PC-9 (cell line): ENCODE data around the gene CSTF2. TPM values are rescaled to one million over a fixed set of nuclear protein-coding genes. Genes with fewer than 3 reads are reported as not detected.

Experiments used
- BruUV-seq: library from RNA; stranded (reverse); fragments of 400-500 nt; replicated peaks from 2 replicates; lab custom pipeline; 2021; lab: Mats Ljungman, UMichigan
- CTCF ChIA-PET: fragments of 300-600 bp; sonication (Branson Sonifier 250); formaldehyde crosslinking; loops from one replicate; lab custom pipeline; 2022; ENCODE audit warnings: antibody characterized with exemption; lab: Charles Lee
- POLR2A ChIA-PET: fragments of 300-600 bp; sonication (Branson Sonifier 250); formaldehyde crosslinking; loops from one replicate; lab custom pipeline; 2022; ENCODE audit warnings: antibody characterized with exemption; ENCODE audit not compliant: unreplicated experiment; lab: Charles Lee
- DNase-seq, 2 experiments: peaks; one replicate each; pipeline versions ENCODE4 v3.0.0 to v3.0.0-alpha.2; 2015 to 2022; ENCODE audit warnings: mixed read lengths in 1 of 2
- H2AFZ ChIP-seq: fragments of 200-600 bp; sonication (generic); 2 replicates; pipeline ENCODE4 v1.8.1; 2017; ENCODE audit warnings: antibody characterized with exemption
- H3F3A ChIP-seq: fragments of 200-600 bp; sonication (generic); 2 replicates; pipeline ENCODE4 v1.8.1; 2017; ENCODE audit warnings: antibody characterized with exemption, mild to moderate bottlenecking, low read depth; ENCODE audit not compliant: insufficient read depth
- H3K27ac ChIP-seq: fragments of 200-600 bp; sonication (generic); 2 replicates; pipeline ENCODE4 v1.6.1; 2016; ENCODE audit warnings: mixed run types
- H3K27me3 ChIP-seq: fragments of 200-600 bp; sonication (generic); 2 replicates; pipeline ENCODE4 v1.6.1; 2016; ENCODE audit warnings: low read depth, mixed run types; ENCODE audit not compliant: insufficient read depth
- H3K36me3 ChIP-seq: fragments of 200-600 bp; sonication (generic); 2 replicates; pipeline ENCODE4 v1.6.1; 2016; ENCODE audit warnings: low read depth, mixed run types
- H3K4me1 ChIP-seq: fragments of 200-600 bp; sonication (generic); replicated peaks from 2 replicates; pipeline ENCODE4 v1.6.1; 2016; ENCODE audit warnings: mixed run types; ENCODE audit not compliant: insufficient read depth
- H3K4me2 ChIP-seq: fragments of 200-600 bp; sonication (generic); 2 replicates; pipeline ENCODE4 v1.6.1; 2017; ENCODE audit warnings: mixed run types
- H3K4me3 ChIP-seq: fragments of 200-600 bp; sonication (generic); 2 replicates; pipeline ENCODE4 v1.6.1; 2016; ENCODE audit warnings: mixed run types
- H3K79me2 ChIP-seq: fragments of 200-600 bp; sonication (generic); 2 replicates; pipeline ENCODE4 v1.6.1; 2017; ENCODE audit warnings: low read depth, mixed run types
- H3K9me2 ChIP-seq: fragments of 200-600 bp; sonication (generic); 2 replicates; pipeline ENCODE4 v1.8.1; 2017; ENCODE audit warnings: mild to moderate bottlenecking; ENCODE audit not compliant: insufficient read depth
- H3K9me3 ChIP-seq: fragments of 200-600 bp; sonication (generic); 2 replicates; pipeline ENCODE4 v1.8.1; 2016; ENCODE audit warnings: low read depth; ENCODE audit not compliant: insufficient read depth
- H4K20me1 ChIP-seq: fragments of 200-600 bp; sonication (generic); 2 replicates; pipeline ENCODE4 v1.8.1; 2017; ENCODE audit not compliant: insufficient read depth
- EZH2 ChIP-seq: fragments of 200-600 bp; sonication (generic); IDR thresholded peaks from 2 replicates; pipeline ENCODE4 v1.8.0; 2017; ENCODE audit warnings: antibody characterized with exemption, low read depth
- intact Hi-C: fragments of 100-400 bp; cut with micrococcal nuclease; formaldehyde crosslinking; loops from one replicate; pipeline ENCODE4 v1.10.0; 2022; ENCODE audit not compliant: unreplicated experiment
- total RNA-seq: library from RNA; stranded (reverse); gene quantifications from 2 replicates; pipeline ENCODE4 v1.2.3, GENCODE V29; 2021
- TF ChIP-seq, protein P1 (sequence below): fragments of 200-600 bp; sonication (generic); conservative IDR thresholded peaks from 2 replicates; pipeline ENCODE4 v1.6.1; 2017; ENCODE audit warnings: mixed run types, antibody characterized with exemption, mild to moderate bottlenecking, moderate library complexity

The CSTF2 gene
- total RNA-seq, 1 experiment from 2014 or later: 24.1 TPM

DNA sequence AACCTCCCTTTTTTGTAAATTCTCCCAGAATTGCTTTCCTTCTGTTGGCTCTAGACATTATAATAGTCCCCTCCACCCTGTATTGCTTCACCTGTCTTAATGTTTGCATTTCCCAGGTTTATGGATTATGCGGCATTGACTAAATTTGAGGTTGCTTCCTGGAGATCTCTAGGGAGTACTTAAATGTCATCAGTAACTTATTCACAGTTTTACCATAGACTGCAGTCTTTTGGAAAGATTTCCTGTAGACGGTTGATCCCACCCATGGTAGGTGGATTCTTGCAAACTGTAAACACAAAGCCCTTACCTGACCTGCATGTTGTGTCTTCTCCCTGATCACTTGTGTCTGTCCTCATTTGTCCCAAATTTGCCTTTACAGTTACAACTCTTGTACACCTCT lies 60.2 kb downstream of the CSTF2 start:
- H3K36me3 ChIP-seq: no peaks in the 10 kb centered on the region
- H3K9me2 ChIP-seq: no peaks in the 10 kb centered on the region
- BruUV-seq: no TSS peak
- H4K20me1 ChIP-seq: no peaks in the 10 kb centered on the region
- ChIA-PET POLR2A (no interaction called here), CTCF (no interaction called here)
- no peaks in the 10 kb centered on the region for H3K27me3 ChIP-seq
- H3K4me2 ChIP-seq: no peak overlapping the region
- no peak for DNase-seq
- no peak overlapping the region for H3K4me3 ChIP-seq
- no peaks in the 10 kb centered on the region for H3K9me3 ChIP-seq
- H3K79me2 ChIP-seq: no peaks in the 10 kb centered on the region
- no peaks in the 10 kb centered on the region for H3F3A ChIP-seq
- H3K4me1 ChIP-seq: no peaks in the 10 kb centered on the region
- H2AFZ ChIP-seq: no peak overlapping the region
- TF ChIP-seq, protein P1, sequence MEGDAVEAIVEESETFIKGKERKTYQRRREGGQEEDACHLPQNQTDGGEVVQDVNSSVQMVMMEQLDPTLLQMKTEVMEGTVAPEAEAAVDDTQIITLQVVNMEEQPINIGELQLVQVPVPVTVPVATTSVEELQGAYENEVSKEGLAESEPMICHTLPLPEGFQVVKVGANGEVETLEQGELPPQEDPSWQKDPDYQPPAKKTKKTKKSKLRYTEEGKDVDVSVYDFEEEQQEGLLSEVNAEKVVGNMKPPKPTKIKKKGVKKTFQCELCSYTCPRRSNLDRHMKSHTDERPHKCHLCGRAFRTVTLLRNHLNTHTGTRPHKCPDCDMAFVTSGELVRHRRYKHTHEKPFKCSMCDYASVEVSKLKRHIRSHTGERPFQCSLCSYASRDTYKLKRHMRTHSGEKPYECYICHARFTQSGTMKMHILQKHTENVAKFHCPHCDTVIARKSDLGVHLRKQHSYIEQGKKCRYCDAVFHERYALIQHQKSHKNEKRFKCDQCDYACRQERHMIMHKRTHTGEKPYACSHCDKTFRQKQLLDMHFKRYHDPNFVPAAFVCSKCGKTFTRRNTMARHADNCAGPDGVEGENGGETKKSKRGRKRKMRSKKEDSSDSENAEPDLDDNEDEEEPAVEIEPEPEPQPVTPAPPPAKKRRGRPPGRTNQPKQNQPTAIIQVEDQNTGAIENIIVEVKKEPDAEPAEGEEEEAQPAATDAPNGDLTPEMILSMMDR: no peak
- no peak for TF ChIP-seq EZH2
- intact Hi-C loops: no loop called here
- H3K27ac ChIP-seq: no peak overlapping the region

DNA sequence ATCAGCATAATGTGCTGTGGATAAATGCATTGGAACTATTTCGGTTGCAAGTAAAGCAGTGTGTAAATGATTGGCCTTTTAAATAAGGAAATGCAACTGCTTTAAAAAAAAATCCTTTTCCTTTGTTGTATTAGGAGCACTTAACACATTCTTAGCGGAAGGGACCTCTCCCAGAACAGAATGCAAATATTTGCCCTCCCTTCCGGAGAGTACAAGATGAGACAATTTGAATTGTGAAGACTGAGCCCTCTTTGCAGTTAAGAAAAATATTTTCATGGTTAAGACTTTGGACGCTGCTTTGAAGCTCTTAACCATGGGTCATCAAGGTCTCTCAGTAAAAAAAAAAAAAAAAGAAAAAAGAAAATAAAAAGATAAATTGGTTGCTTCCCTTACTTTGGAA lies 63.5 kb downstream of the CSTF2 start:
- Histone ChIP-seq H3K9me2 (no peaks in the 10 kb centered on the region), H3K9me3 (no peaks in the 10 kb centered on the region), H3K36me3 (no peaks in the 10 kb centered on the region), H3K4me1 (no peaks in the 10 kb centered on the region), H3K79me2 (no peaks in the 10 kb centered on the region), H3K27me3 (no peaks in the 10 kb centered on the region), H2AFZ (no peak overlapping the region), H3K27ac (no peak overlapping the region), H3K4me2 (no peak overlapping the region), H3F3A (no peaks in the 10 kb centered on the region), H3K4me3 (no peak overlapping the region), H4K20me1 (no peaks in the 10 kb centered on the region)
- BruUV-seq: no TSS peak
- TF ChIP-seq, protein P1: no peak
- no peak for TF ChIP-seq EZH2
- CTCF ChIA-PET: no interaction called here
- intact Hi-C loops: no loop called here
- POLR2A ChIA-PET: no interaction called here
- DNase-seq: no peak

Other genes starting within 250 kb of the CSTF2 start
- not detected in 2 replicates for gene TNMD, start 235.5 kb upstream of the CSTF2 start, total RNA-seq
- 49.6 and 52.2 TPM in 2 replicates for gene TSPAN6, start 183.6 kb upstream of the CSTF2 start, total RNA-seq
- 65.9 and 77.8 TPM in 2 replicates for gene SRPX2, start 176.2 kb upstream of the CSTF2 start, total RNA-seq
- 23.4 and 23.6 TPM in 2 replicates for gene SYTL4, start 88.3 kb upstream of the CSTF2 start, total RNA-seq
- not detected in 2 replicates for gene NOX1, start 54.0 kb downstream of the CSTF2 start, total RNA-seq
- 1.2 and 1.4 TPM in 2 replicates for gene XKRX, start 108.5 kb downstream of the CSTF2 start, total RNA-seq
- not detected in 2 replicates for gene ARL13A, start 149.3 kb downstream of the CSTF2 start, total RNA-seq
- gene TRMT2B, start 231.7 kb downstream of the CSTF2 start, total RNA-seq: 31.6 and 38.1 TPM in 2 replicates